Trophoblast cell (in vitro differentiated cells and primary cell): ENCODE data around the gene PDRG1.
A peak's percentile ranks its signal among the peaks of the same experiment; 100 is the strongest.

Source experiments
- DNase-seq, 2 donors: peaks; one replicate each; pipeline ENCODE4 v3.0.0-alpha.2; 2016
- H2AFZ ChIP-seq: 2 replicates; pipeline ENCODE4 v1.6.1; 2013; ENCODE audit warnings: low read length, moderate library complexity, mild to moderate bottlenecking; ENCODE audit not compliant: insufficient read depth, poor library complexity
- H2AK5ac ChIP-seq: 2 replicates; pipeline ENCODE4 v1.6.1; 2013; ENCODE audit warnings: mild to moderate bottlenecking, low read length
- H2BK120ac ChIP-seq: 2 replicates; pipeline ENCODE4 v1.6.1; 2013; ENCODE audit warnings: low read length, mild to moderate bottlenecking, moderate library complexity; ENCODE audit not compliant: insufficient read depth, poor library complexity
- H2BK12ac ChIP-seq: 2 replicates; pipeline ENCODE4 v1.6.1; 2013; ENCODE audit warnings: mild to moderate bottlenecking, low read length, moderate library complexity
- H2BK5ac ChIP-seq: 2 replicates; pipeline ENCODE4 v1.6.1; 2013; ENCODE audit warnings: low read length, low read depth, moderate library complexity, mild to moderate bottlenecking; ENCODE audit not compliant: poor library complexity
- H3K14ac ChIP-seq: 2 replicates; pipeline ENCODE4 v1.6.1; 2013; ENCODE audit warnings: mild to moderate bottlenecking, low read length
- H3K18ac ChIP-seq: 2 replicates; pipeline ENCODE4 v1.6.1; 2013; ENCODE audit warnings: mild to moderate bottlenecking, low read length
- H3K23ac ChIP-seq: 2 replicates; pipeline ENCODE4 v1.6.1; 2013; ENCODE audit warnings: low read length
- H3K27ac ChIP-seq: 2 replicates; pipeline ENCODE4 v1.5.1; 2013; ENCODE audit warnings: low read depth, mild to moderate bottlenecking, inconsistent platforms, low read length, moderate library complexity
- H3K27me3 ChIP-seq: 2 replicates; pipeline ENCODE4 v1.6.1; 2013; ENCODE audit warnings: inconsistent platforms, mild to moderate bottlenecking, low read length, moderate library complexity; ENCODE audit not compliant: insufficient read depth
- H3K36me3 ChIP-seq, 2 experiments: 1 replicate in 1 of 2; 2 replicates in 1 of 2; pipeline ENCODE4 v1.6.1; 2013; ENCODE audit warnings: low read length in 2 of 2, mild to moderate bottlenecking in 2 of 2, moderate library complexity in 1 of 2; ENCODE audit not compliant: insufficient read depth in 2 of 2, control insufficient read depth in 1 of 2
- H3K4ac ChIP-seq: 2 replicates; pipeline ENCODE4 v1.6.1; 2013; ENCODE audit warnings: low read depth, mild to moderate bottlenecking, low read length, moderate library complexity
- H3K4me1 ChIP-seq, 2 experiments: 1 replicate in 1 of 2; 2 replicates in 1 of 2; pipeline ENCODE4 v1.6.1; 2013; ENCODE audit warnings: low read length in 2 of 2, mild to moderate bottlenecking in 2 of 2, moderate library complexity in 1 of 2; ENCODE audit not compliant: insufficient read depth in 2 of 2, control insufficient read depth in 1 of 2
- H3K4me2 ChIP-seq: 2 replicates; pipeline ENCODE4 v1.6.1; 2013; ENCODE audit warnings: inconsistent platforms, mild to moderate bottlenecking, low read length, moderate library complexity
- H3K4me3 ChIP-seq: 2 replicates; pipeline ENCODE4 v1.5.1; 2013; ENCODE audit warnings: mild to moderate bottlenecking, low read depth, low read length, inconsistent platforms
- H3K79me1 ChIP-seq: one replicate; pipeline ENCODE4 v1.6.1; 2013; ENCODE audit warnings: low read length
- H3K79me2 ChIP-seq: 2 replicates; pipeline ENCODE4 v1.6.1; 2013; ENCODE audit warnings: low read length, mild to moderate bottlenecking; ENCODE audit not compliant: control insufficient read depth, insufficient read depth, poor library complexity
- H3K9ac ChIP-seq: 2 replicates; pipeline ENCODE4 v1.6.1; 2013; ENCODE audit warnings: mild to moderate bottlenecking, low read length
- H3K9me3 ChIP-seq: 2 replicates; pipeline ENCODE4 v1.6.1; 2013; ENCODE audit warnings: low read depth, mild to moderate bottlenecking, control low read depth, inconsistent platforms, low read length; ENCODE audit not compliant: insufficient read depth
- H4K12ac ChIP-seq: 2 replicates; pipeline ENCODE4 v1.6.1; 2013; ENCODE audit warnings: low read depth, mild to moderate bottlenecking, low read length, moderate library complexity
- H4K8ac ChIP-seq: 2 replicates; pipeline ENCODE4 v1.6.1; 2013; ENCODE audit warnings: low read depth, mild to moderate bottlenecking, low read length, moderate library complexity
- H4K91ac ChIP-seq: one replicate; pipeline ENCODE4 v1.6.1; 2013; ENCODE audit warnings: low read depth, mild to moderate bottlenecking, low read length, moderate library complexity
- WGBS: extraction: QIAGEN DNeasy Blood & Tissue Kit; methylation state at CpG from one replicate; pipeline ENCODE4 v1.1.7; 2013; ENCODE audit warnings: missing lambda C conversion rate; ENCODE audit not compliant: insufficient read length, insufficient coverage; ENCODE audit errors: extremely low coverage; 5-methylcytosine and 5-hydroxymethylcytosine counted together

Gene PDRG1

DNA sequence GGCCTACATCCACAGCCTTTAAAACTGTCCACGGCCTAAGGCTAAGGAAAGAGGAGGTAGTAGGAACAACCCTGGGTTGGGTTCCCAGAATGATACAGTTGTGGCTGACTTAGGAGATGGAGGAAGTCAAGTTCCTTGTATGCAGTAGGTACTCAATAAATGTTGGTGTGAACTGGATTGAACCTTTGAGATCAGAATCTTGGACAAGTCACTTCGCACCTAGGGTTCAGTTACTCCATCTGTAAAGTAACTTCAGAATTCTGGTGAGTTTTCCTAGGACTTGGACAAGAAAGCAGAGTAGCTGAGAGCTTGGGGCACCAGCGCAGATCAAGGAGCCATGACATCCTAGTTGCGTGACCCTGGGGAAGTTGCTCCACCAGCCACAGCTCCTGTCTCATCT lies 25.2 kb upstream of the PDRG1 start:
- Histone ChIP-seq H3K79me1 (peaks cover 7% of the 10 kb centered on the region), H3K4me3 (no peak overlapping the region), H3K27me3 (no peaks in the 10 kb centered on the region), H3K27ac (no peak overlapping the region), H3K4me2 (no peak overlapping the region), H3K79me2 (peaks cover 1% of the 10 kb centered on the region), H2BK12ac (no peak overlapping the region), H3K18ac (no peak overlapping the region), H4K91ac (no peak overlapping the region), H2BK120ac (no peak overlapping the region), H2AFZ (no peak overlapping the region), H3K9me3 (peaks cover 2% of the 10 kb centered on the region), H3K23ac (no peak overlapping the region), H2AK5ac (no peak overlapping the region), H3K14ac (no peak overlapping the region), H4K8ac (no peak overlapping the region), H3K9ac (no peak overlapping the region), H3K36me3 (no peaks in the 10 kb centered on the region), H2BK5ac (no peak overlapping the region), H4K12ac (no peak overlapping the region), H3K4ac (no peak overlapping the region), H3K4me1 (peaks cover 18 to 22% of the 10 kb centered on the region in 2 experiments)
- no CpG with 5 or more reads among the region's 4 CpGs for WGBS
- DNase-seq, result no peak

DNA sequence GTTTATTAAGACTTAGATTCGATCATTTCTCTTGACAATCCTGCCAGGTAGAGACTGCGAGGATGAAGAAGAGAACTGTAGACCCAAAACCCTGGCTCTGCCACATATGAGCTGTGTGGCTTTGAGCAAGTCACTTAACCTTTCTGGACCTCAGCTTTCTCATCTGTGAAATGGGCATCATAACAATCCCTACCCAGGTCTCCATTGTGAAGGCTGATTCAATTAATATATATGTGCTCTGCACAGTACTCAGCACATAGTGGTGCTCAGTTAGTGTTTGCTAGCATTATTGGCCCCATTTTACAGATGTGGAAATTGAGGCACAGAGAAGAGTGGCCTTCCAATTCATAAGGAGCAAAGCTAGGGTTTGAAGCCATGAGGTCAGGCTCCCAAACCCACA lies 24.0 kb upstream of the PDRG1 start:
- Histone ChIP-seq H2AFZ (no peak overlapping the region), H2BK120ac (no peak overlapping the region), H3K4me3 (no peak overlapping the region), H4K91ac (no peak overlapping the region), H2BK12ac (no peak overlapping the region), H3K23ac (no peak overlapping the region), H3K79me2 (peaks cover 1% of the 10 kb centered on the region), H2AK5ac (no peak overlapping the region), H3K9ac (no peak overlapping the region), H3K79me1 (peaks cover 7% of the 10 kb centered on the region), H4K8ac (no peak overlapping the region), H3K36me3 (no peaks in the 10 kb centered on the region), H3K4me2 (no peak overlapping the region), H2BK5ac (no peak overlapping the region), H3K27me3 (no peaks in the 10 kb centered on the region), H3K4me1 (peaks cover 20 to 24% of the 10 kb centered on the region in 2 experiments), H4K12ac (no peak overlapping the region), H3K4ac (no peak overlapping the region), H3K9me3 (peaks cover 2% of the 10 kb centered on the region), H3K18ac (no peak overlapping the region), H3K27ac (no peak overlapping the region), H3K14ac (no peak overlapping the region)
- DNase-seq, result no peak
- WGBS, result no CpG with 5 or more reads among the region's 2 CpGs

GRCh38 chr20:31974951-31975487 lies 23.2 kb upstream of the PDRG1 start:
- Histone ChIP-seq H4K12ac (no peak overlapping the region), H3K27me3 (no peaks in the 10 kb centered on the region), H3K23ac (no peak overlapping the region), H2BK5ac (no peak overlapping the region), H2BK120ac (no peak overlapping the region), H3K9me3 (peaks cover 2% of the 10 kb centered on the region), H4K8ac (no peak overlapping the region), H3K4ac (no peak overlapping the region), H4K91ac (no peak overlapping the region), H3K79me2 (peaks cover 1% of the 10 kb centered on the region), H3K79me1 (peaks cover 7% of the 10 kb centered on the region), H3K4me3 (peak overlapping the region; percentile 14), H3K4me2 (no peak overlapping the region), H3K27ac (no peak overlapping the region), H3K9ac (no peak overlapping the region), H2BK12ac (no peak overlapping the region), H3K14ac (no peak overlapping the region), H3K4me1 (peaks cover 20% of the 10 kb centered on the region in 2 experiments), H3K18ac (no peak overlapping the region), H2AK5ac (no peak overlapping the region), H3K36me3 (no peaks in the 10 kb centered on the region), H2AFZ (no peak overlapping the region)
- no peak for DNase-seq
- no CpG with 5 or more reads among the region's 10 CpGs for WGBS

GRCh38 chr20:31974296-31974695 lies 22.4 kb upstream of the PDRG1 start:
- Histone ChIP-seq H2AFZ (no peak overlapping the region), H4K12ac (no peak overlapping the region), H3K4me1 (peaks cover 17 to 18% of the 10 kb centered on the region in 2 experiments), H3K9ac (no peak overlapping the region), H3K27ac (no peak overlapping the region), H3K79me1 (peaks cover 7% of the 10 kb centered on the region), H3K14ac (no peak overlapping the region), H2BK120ac (no peak overlapping the region), H3K4me3 (no peak overlapping the region), H4K8ac (no peak overlapping the region), H3K4ac (no peak overlapping the region), H3K18ac (no peak overlapping the region), H3K79me2 (peaks cover 1% of the 10 kb centered on the region), H3K27me3 (no peaks in the 10 kb centered on the region), H3K23ac (no peak overlapping the region), H3K36me3 (no peaks in the 10 kb centered on the region), H3K9me3 (peaks cover 2% of the 10 kb centered on the region), H2AK5ac (no peak overlapping the region), H2BK12ac (no peak overlapping the region), H4K91ac (no peak overlapping the region), H3K4me2 (no peak overlapping the region), H2BK5ac (no peak overlapping the region)
- WGBS, result no CpG with 5 or more reads among the region's 2 CpGs
- DNase-seq, result no peak
